RKO (cell line): ENCODE measurements around the gene OXGR1.
"Not testable (repeated sequence)": the region's sequence is repeated elsewhere in the genome, so short reads cannot be mapped to it uniquely, and the experiment has no call there.

Source experiments
- DNase-seq: peaks from one replicate; pipeline ENCODE4 v3.0.0-alpha.2; 2016; ENCODE audit warnings: low spot score

OXGR1 gene

DNA sequence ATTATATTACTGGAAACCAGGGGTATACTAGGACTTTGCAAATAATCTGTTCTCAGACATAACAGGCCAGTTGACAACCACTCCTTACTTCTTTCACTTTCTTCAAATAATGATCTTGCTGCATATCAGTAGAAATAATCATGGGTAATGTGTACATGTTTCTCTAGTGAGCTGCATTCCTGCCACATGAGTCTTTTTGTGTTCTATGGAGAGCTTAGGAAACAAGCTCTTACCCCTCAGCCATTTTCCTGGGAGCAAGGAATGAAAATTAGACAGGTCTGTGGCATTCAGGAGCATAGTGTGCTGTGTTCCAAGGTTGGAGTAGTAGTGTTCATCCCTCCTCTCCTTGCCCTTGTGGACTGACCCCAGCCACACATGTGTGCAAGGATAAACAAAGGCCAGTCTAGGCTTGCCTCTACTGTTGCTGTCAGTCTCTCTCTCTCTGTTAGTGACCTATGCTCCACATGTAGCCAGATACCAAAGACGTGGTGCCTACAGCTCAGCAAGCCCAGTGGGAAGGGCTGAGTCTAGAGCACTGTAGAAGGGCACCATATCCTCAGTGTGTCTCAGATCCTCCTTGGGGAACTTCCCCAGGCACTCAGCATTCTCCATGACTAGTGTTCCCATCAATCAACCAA is 11.5 kb upstream of the OXGR1 start:
- DNase-seq, result no peak

DNA sequence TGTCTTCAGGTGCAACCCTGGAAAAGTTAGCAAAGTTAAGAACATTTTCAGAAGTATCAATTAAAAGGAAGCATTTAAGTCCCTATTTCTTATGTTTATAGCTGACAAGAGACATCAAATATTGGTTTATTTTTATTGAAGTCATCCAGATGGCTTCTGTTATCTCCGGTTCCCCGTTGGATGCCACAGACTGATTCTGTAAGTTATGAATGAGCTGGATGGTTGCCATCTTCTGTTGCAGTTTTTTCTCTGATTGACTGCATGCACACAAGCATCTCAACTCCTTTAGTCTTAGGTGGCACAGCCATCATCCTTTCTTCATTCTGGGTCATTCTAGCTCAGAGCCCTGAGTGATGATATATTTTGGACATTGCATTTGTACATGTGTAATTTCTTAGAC is 10.6 kb upstream of the OXGR1 start:
- no peak for DNase-seq

GRCh38 chr13:97004096-97004876 is 10.0 kb upstream of the OXGR1 start:
- DNase-seq, result no peak

- DNase-seq, result no peak
These were observed 8.8 kb upstream of the OXGR1 start for GRCh38 chr13:97003071-97003470.

DNA sequence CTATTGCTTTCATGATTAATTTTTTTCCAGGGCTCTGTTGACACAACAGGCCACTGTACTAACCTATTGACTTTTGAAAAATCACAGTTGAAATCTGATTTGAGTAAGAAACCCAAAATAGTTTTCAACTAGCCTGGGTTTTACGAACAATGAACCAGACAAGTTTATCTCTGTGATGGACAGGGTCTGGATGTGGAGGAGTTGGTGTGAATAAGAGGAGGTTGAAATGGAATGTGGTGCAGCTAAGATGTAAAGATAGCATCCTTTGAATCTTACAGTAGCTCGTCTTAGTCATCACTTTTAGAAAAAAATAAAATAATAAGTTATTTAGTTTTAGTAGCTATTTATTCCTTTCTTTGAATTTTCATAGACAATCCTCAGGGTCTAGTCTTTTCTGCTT is 8.3 kb upstream of the OXGR1 start:
- DNase-seq, result no peak

GRCh38 chr13:97001636-97002035 is 7.4 kb upstream of the OXGR1 start:
- DNase-seq, result no peak

GRCh38 chr13:97000295-97000925 is 6.1 kb upstream of the OXGR1 start:
- no peak for DNase-seq

DNA sequence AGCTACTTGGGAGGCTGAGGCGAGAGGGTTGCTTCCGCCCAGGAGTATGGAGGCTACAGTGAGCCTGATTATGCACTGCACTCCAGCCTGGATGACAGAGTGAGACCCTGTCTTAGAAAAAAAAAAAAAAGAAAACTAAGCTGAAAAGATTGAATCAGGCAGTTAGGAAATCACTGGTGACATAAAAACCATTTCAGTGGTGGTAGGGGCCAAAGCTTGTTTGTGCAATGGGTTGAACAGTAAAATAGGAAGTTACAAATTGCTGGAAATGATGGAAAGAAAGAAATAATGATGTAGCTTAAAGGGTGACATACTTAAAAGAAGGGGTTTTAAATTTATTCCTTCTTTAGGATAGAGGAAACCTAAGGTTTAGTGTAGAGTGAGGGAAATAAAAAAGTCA is 4.8 kb upstream of the OXGR1 start:
- no peak for DNase-seq

- DNase-seq, result no peak
These were observed 3.8 kb upstream of the OXGR1 start for GRCh38 chr13:96998051-96998450.

DNA sequence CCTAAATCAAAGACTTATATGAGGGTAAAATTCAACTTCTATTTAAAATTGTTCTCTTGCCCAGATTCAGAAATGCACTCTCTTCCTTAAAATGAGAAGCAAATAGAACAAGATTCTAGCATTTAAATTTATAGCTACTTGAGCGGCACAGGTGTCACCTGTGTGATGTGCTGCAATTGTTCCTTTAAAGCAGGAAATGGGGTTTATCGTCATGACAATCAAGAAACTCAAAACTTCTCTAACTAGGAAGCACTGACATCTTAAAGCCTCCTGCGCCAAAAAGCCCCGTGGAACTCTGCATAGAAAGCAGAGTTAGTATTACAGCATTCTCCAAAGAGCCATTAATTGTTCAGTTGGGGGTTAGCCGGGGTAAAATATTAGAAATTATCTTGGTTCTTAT is 2.6 kb upstream of the OXGR1 start:
- no peak for DNase-seq

DNA sequence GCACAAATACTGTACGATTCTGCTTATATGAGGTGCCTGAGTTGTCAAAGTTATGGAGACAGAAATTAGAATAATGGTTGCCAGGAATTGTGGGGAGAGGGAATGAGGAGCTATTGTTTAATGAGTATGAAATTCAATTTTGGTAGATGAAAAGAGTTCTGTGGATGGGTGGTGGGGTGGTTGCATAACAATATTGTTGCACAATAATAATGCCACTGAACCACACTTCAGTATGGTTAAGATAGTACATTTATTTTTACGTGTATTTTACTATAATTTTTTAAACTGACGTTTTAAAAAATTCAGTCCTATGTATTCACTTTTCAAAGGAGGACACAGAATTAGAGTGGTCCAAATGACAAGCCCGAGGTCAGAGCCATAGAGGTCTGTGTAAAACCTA is 1.8 kb upstream of the OXGR1 start:
- DNase-seq, result no peak

DNA sequence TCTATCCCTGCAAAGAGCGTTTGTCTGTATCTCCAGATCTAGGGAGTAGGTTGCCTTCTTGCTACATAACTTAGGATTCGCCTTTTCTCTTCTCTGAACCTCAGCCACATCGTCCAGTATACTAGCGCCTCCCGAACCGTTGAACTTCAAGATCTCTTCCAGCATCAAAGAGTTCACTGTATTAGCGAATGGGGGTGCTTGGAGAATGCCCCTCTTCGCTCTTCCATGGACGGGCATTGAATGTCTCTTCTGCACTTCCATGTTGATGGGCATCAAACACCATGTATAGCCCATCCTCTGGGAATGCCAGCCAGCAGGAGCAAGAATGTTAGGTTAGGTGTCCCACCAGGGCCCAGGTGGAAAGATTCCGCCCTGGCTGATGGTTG is 575 bp upstream of the OXGR1 start:
- no peak for DNase-seq

GRCh38 chr13:96993634-96994016 is 651 bp downstream of the OXGR1 start:
- DNase-seq, result no peak

DNA sequence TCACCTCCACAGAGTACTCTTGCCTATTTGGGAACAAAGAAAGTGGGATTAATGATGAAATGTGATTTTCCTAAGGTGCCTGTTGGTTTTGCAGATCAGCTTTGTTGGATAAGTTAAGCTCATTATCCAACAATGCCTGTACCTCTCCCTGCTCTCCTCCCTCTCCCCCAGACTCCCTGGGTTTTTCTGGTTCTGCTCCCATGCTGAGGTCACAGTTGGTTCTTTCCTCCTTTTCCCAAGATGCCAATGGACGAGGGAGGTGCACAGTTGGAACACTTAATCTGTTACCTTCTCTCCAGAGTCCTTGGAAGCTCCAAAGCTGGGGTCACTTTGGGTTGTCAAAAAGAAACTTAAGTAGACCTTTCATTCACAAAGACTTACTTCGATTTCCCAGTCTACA is 1.6 kb downstream of the OXGR1 start:
- DNase-seq, result no peak

- DNase-seq, result no peak
These were observed 3.2 kb downstream of the OXGR1 start for GRCh38 chr13:96991072-96991471.

DNA sequence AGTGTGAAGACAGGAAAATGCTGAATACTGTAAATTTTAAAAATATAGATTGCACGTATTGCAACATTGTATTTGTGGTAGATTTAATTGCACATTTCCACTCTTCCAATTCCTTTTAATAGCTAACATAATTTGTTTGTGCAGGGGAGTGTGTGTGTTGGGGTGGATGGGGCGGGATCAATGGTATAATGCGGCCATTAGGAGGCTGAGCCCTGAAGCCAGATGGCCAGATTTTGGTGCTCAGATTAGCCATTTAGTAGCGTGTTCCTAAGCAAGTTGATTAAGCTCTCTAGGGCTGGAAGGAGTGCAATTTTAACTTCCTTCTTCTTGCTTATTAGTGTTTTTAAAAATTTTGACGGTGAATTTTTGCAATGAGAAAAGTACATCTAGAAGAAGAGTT is 5.8 kb downstream of the OXGR1 start:
- DNase-seq, result no peak

DNA sequence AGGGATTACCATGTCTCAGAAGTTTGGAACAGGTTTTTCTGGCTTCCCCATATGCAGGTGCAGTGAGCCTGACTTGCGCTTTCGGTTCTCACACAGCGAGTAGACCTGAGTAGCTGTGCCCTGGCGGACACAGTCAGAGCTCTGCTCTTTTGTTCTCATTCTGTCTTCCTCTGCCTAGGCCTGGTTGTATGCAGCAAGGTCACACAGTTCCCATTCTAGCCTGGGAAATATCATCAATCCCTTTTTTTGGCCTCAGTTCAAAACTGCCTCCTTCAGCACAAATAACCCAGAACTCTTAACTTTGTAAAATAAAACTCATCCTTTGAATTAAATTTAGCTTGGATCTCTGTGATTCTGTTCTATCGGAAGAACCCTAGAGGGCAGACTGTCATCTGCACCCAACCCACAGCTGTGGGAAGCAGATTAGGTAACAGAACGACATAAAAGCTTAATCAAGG is 10.2 kb downstream of the OXGR1 start:
- no peak for DNase-seq

- DNase-seq, result no peak
These were observed 11.6 kb downstream of the OXGR1 start for GRCh38 chr13:96982672-96983071.

DNA sequence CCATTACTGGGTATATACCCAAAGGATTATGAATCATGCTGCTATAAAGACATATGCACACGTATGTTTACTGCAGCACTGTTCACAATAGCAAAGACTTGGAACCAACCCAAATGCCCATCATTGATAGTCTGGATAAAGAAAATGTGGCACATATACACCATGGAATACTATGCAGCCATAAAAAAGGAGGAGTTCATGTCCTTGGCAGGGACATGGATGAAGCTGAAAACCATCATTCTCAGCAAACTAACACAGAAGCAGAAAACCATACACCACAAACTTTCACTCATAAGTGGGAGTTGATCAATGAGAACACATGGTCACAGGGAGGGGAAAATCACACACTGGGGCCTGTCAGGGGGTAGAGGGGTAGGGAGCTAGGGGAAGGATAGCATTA is 14.4 kb downstream of the OXGR1 start:
- not testable (repeated sequence) for DNase-seq

DNA sequence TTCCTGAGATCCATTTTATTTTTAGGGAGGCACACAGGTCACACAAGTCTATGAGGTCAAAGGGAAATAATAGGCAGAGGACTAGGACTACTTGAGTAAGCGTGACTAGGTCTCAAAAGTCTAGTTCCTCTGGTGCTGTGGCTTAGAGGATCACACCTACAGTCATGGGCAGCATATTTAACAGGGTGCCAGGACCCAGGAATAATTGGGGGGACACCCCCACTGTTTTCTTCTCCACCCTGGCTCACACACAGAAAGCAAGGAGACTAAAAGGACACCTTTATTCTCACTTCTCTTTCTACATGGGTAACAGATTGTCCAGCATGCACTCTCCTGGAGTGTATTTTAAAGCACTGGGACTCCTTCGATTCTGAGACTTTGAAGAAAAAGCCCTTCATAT is 26.2 kb downstream of the OXGR1 start:
- DNase-seq, result no peak

DNA sequence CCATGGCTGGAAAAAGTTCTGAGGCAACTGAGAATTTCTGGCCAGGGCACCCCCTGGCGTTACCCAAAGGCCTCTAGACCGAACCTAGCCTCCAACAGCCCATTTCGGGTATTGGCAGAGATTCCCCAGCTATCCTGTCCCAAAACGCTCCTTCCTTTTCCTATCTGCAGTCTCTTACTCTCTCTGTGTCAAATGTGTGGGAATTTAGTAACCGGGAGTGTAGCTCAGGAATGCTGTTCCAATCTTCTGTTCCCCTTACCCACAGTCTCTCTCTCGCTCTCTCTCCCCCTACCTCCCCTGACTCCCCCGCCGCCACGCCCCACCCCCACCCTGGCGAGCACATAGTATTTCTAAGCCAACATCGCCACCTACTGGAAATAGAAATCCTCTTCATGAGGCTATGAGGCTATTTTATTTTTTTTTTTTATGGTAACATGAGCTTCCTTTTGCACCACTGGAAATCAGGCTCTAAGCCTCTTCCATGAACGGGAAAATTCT is 27.0 kb downstream of the OXGR1 start:
- DNase-seq, result peak; percentile 74

GRCh38 chr13:96966415-96967102 is 27.7 kb downstream of the OXGR1 start:
- DNase-seq, result no peak
